ENCODE measurements around the gene ARHGEF4.

Gene ARHGEF4

GRCh38 chr2:130836501-130837174, at the start of gene ARHGEF4:
TSS of gene ARHGEF4 (plus strand) at chr2:130836914. CDS start at chr2:130836954, 40 bp downstream.
- no peak for DNase-seq

- no peak for DNase-seq
These were observed 48.9 kb upstream of the ARHGEF4 start for GRCh38 chr2:130787841-130788240.

GRCh38 chr2:130790312-130790711, 46.4 kb upstream of the ARHGEF4 start:
- DNase-seq, result no peak

GRCh38 chr2:130790804-130791616, 45.7 kb upstream of the ARHGEF4 start:
- DNase-seq, result no peak

- DNase-seq, result no peak
These were observed 45.1 kb upstream of the ARHGEF4 start for GRCh38 chr2:130791617-130791939.

GRCh38 chr2:130795431-130795830, 41.3 kb upstream of the ARHGEF4 start:
- DNase-seq, result no peak

- DNase-seq, result no peak
These were observed 40.4 kb upstream of the ARHGEF4 start for GRCh38 chr2:130796290-130796689.

GRCh38 chr2:130797493-130798435, 39.0 kb upstream of the ARHGEF4 start:
- DNase-seq, result peak; percentile 92

GRCh38 chr2:130798472-130799218, 38.1 kb upstream of the ARHGEF4 start:
- no peak for DNase-seq

GRCh38 chr2:130799295-130799694, 37.4 kb upstream of the ARHGEF4 start:
- DNase-seq, result no peak

GRCh38 chr2:130805613-130806012, 31.1 kb upstream of the ARHGEF4 start:
- DNase-seq, result no peak

GRCh38 chr2:130806370-130806769, 30.3 kb upstream of the ARHGEF4 start:
- no peak for DNase-seq

GRCh38 chr2:130807659-130808385, 28.9 kb upstream of the ARHGEF4 start:
- DNase-seq, result no peak

GRCh38 chr2:130808482-130809268, 28.0 kb upstream of the ARHGEF4 start:
- no peak for DNase-seq

- no peak for DNase-seq
These were observed 26.2 kb upstream of the ARHGEF4 start for GRCh38 chr2:130810490-130810889.

- no peak for DNase-seq
These were observed 23.0 kb upstream of the ARHGEF4 start for GRCh38 chr2:130813722-130814121.

GRCh38 chr2:130814931-130815680, 21.6 kb upstream of the ARHGEF4 start:
- no peak for DNase-seq

GRCh38 chr2:130818809-130819208, 17.9 kb upstream of the ARHGEF4 start:
- DNase-seq, result no peak

GRCh38 chr2:130819226-130819607, 17.5 kb upstream of the ARHGEF4 start:
- no peak for DNase-seq

- DNase-seq, result no peak
These were observed 17.0 kb upstream of the ARHGEF4 start for GRCh38 chr2:130819608-130820278.

Measured in activated T-cell treated with anti-CD3 and anti-CD28 coated beads, Interleukin-2, amount 50 U/mL, for 1 hour (primary cell).